ENCODE results near the gene PTPRE.

DNA sequence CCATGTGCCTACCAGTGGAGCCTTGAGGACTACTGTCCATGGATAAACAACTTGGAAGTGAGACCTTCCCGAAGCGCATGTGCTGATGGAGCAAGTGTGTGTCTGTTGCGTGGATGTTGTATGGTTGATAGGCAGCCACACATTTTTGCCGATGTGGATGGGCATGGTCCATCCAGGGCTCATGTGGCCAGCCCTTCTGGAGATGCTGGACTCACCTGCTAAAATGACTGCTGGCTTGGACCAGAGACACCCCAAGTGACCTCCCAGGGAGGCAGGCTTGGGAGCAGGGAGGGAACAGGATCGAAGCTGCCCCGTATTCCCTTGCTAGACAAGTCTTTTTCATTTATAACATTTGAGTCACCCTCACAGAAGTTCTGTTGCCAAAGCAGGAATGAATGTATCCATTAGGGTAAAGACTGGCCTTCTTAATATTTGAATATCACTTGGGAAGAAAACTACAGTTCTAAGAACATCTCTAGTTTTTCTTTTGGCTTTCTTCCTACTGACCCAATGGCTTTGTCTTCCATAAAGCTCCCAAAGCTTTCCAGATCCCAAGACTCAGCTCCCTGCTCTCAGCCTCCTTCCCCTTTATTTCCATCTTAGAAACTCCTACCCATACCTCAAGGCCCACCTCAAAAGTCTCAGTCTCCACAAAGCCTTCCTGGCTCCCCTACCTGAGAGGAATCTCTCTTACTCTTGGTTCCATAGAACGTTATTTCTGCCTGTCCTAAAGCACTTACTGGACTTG is 3.0 kb downstream of the PTPRE start:
- TF ChIP-seq, protein P1, sequence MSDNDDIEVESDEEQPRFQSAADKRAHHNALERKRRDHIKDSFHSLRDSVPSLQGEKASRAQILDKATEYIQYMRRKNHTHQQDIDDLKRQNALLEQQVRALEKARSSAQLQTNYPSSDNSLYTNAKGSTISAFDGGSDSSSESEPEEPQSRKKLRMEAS (IDR thresholded peaks at IDR 0.05; ENCODE audit: low read depth, low read length): no peak
- TF ChIP-seq, protein P2, sequence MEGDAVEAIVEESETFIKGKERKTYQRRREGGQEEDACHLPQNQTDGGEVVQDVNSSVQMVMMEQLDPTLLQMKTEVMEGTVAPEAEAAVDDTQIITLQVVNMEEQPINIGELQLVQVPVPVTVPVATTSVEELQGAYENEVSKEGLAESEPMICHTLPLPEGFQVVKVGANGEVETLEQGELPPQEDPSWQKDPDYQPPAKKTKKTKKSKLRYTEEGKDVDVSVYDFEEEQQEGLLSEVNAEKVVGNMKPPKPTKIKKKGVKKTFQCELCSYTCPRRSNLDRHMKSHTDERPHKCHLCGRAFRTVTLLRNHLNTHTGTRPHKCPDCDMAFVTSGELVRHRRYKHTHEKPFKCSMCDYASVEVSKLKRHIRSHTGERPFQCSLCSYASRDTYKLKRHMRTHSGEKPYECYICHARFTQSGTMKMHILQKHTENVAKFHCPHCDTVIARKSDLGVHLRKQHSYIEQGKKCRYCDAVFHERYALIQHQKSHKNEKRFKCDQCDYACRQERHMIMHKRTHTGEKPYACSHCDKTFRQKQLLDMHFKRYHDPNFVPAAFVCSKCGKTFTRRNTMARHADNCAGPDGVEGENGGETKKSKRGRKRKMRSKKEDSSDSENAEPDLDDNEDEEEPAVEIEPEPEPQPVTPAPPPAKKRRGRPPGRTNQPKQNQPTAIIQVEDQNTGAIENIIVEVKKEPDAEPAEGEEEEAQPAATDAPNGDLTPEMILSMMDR (IDR thresholded peaks at IDR 0.05; ENCODE audit: low read depth, low read length): no peak
- no peak for TF ChIP-seq POLR2A (IDR thresholded peaks at IDR 0.05; ENCODE audit: extremely low read depth, insufficient read length)
